HK-2 (cell line): ENCODE data around the gene CDK8.

Source experiments
- DNase-seq: peaks from one replicate; pipeline ENCODE4 v3.0.0-alpha.2; 2018; ENCODE audit not compliant: unreplicated experiment

CDK8 gene

DNA sequence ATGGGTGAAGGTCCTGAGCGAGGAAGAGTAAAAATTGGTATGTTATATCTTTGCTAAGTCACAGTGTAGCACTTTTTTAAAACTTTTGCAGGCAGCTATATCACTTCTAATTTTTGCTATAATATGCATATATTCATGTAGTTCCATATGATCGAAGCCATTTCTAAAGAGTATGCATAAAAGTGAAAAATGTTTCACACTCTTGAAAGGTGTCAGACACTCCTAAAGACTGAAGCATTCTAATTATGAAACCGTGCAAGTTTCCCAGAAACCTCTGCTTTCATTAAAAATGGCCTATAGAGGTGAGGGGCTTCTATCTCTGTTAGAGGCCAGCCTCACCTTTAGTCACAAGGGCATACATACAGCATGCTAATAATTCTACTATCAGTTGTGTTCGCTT, 128.9 kb downstream of the CDK8 start:
- no peak for DNase-seq

DNA sequence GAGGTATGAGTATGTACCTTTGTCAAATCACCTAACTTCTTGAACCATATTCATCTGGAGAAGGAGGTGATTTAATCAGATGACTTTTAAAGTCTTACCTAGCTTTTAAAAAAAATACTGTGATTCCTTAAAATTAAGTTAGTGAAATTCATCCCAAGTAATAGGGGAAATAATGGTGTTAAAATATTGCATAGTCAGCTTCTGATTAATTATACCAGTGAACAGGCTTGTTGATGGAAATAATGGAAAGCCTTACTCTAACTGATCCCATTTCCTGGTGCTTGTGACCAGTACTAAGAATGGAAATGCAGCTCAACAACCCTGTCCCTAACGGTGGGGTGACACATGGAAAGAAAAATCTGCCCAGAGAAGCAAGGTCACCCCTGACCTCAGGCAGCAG, 130.7 kb downstream of the CDK8 start:
- DNase-seq = no peak

DNA sequence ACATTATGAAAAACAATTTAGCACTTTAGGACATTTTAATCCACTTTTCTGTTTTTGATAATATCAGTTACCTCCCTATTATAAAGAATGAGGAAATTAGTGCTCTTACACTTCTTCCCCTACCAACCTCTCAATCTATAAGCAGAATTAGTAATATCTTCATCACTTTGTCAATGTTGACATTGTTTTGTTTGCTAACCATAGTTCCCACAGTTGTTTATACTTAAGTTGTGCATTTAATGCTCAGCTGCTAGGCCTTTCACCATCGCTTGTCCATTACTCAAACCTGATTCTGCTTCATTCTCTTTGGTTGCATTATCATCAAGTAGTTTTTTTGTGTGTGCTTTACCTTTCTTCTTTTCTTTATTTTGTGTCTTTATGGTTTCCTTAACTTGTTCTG, 132.1 kb downstream of the CDK8 start:
- no peak for DNase-seq

DNA sequence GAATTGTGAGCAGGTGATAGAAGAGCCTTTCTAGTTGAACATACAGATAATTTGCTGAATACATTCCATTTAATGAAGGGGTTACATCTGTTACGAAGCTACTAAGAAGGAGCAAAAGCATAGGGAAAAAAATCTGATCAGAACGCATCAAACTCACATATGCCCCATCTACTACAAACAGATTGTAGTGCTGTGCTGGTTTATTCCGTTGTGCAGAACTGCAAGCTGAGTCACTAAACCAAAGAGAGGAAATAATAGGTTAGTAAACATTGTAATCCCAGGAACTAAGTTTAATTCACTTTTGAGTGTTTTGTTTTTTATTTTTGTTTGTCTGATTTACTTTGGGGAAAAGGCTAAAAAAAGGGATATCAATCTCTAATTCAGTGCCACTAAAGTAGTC, 136.3 kb downstream of the CDK8 start:
- DNase-seq = no peak

DNA sequence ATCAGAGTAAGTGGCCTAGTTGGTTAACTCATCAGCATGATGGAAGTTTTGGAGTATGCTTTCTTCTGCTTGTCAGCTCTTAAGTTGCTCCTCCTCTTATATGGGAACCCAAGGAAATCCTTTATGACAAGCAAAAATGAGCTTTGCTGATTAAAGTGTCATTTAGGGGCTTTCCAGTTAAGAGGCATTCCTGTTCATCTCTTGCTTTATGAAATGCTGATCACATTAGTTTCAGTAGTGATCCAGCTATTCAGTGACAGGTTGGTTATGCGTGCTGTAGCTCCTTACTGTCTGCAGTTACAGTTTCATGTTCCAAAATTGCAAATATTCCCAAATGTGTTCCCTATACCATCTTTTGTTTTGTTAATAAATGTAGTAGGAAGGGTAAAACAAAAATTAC, 146.6 kb downstream of the CDK8 start:
- DNase-seq = no peak

DNA sequence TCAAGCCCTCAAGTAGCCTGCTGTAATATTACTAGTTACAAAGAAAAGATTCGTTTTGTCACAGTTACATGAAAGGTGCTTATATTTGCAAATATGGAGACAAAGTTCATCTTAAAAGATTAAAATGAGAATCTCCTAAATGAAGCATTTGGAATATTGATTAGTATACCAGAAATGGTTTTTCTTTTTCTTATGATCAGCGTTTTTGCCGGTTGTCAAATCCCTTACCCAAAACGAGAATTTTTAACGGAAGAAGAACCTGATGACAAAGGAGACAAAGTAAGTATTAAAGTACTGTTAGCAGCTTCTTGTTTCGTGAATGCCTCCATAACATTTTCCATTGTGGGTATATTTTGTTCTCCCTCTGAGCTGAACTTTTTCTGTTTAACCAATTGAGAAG, 147.1 kb downstream of the CDK8 start:
- DNase-seq = no peak

DNA sequence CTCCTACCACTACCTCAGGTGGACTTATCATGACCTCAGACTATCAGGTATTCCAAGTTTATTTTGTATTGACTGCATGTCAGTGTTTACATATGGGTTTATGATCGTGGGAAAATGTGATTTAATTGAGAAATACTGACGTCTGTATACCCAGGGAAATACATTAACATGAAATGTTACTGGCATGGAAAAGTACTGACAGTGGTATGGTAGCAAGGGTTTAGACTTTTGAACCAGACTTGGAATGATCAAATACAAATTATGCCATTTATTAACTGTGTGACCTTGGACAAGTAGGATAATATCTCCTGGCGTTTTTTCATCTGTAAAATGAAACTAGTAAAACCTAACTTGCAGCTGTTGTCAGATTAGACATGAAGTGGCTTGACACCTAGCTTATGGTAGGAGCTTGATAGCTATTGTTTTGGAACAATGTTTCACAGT, 147.7 kb downstream of the CDK8 start:
- no peak for DNase-seq

DNA sequence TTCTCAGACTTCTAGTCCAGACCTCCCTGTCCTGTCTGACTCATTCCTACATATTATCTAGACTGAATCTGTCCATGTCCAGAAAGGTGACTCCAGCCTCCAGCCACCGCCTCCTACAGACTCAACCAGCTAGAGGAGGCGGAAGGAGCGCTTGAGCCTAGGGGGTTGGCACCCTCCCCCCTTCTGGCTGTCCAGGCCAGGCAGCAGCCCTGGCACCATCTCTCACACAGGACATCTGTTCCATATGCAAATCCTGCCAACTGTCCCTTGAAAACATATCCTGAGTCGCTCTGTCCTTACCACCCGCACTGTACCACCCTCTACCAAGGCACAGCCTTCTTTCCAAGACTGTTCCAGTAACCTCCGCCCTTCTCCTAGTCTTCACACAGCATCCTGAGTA, 152.9 kb downstream of the CDK8 start:
- DNase-seq = no peak

DNA sequence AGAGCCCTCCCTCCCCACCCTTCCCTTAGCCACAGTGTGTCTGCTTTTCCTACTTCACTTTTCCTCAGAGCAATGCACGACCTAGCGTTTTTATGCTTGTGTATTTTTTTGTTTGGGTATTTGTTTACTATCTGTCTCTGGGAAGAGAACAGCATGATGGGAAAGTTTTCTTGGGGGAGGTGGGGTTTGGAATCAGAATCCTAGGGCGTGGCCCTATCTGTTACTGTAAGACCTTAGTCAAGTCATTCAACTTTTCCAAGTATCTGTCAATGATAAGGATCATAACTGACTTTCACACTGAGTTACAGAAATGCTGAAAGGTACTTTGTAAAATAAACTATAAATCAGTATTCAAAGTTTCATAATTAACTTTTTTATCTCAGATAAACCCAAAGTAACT, 157.3 kb downstream of the CDK8 start:
- no peak for DNase-seq

DNA sequence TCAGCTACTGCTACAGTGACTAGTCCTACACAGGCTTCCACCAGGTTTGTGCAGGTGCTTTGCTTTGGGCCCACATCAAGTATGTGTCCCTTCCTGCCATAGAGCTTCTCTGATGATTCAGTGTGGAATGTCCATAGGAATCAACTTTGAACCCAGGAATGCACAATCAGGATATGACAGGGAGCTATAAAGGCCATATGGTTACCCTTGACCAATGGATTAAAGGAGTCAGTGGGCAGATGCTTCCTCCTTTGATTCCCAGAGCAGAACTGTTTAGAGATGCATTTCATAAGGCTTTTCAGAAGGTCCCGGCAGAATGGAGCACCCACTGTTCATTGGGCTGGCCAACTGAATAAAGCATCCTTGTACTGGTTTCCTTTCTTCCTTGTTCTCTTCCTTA, 158.3 kb downstream of the CDK8 start:
- no peak for DNase-seq

DNA sequence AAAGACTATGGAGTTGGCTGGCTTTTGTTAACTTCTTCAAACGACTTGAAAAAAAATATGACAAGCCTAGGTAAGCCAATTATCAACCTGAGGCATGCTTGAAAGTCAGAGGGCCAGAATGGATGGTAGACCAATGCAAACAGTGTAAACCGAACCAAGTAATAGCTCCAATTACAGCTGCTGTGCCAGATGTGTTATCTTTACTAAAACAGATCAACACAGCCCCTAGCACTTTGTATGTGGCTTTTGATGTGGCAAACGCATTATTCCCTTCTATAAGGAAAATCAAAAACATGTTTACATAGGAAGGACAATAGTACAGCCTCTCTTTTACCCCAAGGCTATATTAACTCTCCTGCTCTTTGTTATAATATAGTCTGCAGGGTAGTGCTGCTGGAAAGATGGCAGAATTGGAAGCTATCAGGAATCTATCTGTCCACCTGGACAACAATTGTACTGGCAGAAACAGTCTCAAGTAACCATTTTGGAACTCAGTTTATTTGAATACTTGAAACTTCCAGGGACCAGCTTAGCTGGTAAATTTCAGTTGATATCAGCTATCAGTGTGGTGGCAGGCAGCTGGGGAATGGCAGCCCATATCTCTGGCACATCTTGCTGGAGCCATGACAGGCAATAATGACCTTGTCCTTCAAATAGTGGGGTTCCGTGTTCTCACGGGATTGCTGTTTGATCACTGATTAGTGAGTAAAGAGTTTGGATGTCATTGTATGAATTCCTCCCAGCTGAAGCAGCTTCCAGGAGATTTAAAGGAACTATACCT, 159.2 kb downstream of the CDK8 start:
- DNase-seq = no peak

DNA sequence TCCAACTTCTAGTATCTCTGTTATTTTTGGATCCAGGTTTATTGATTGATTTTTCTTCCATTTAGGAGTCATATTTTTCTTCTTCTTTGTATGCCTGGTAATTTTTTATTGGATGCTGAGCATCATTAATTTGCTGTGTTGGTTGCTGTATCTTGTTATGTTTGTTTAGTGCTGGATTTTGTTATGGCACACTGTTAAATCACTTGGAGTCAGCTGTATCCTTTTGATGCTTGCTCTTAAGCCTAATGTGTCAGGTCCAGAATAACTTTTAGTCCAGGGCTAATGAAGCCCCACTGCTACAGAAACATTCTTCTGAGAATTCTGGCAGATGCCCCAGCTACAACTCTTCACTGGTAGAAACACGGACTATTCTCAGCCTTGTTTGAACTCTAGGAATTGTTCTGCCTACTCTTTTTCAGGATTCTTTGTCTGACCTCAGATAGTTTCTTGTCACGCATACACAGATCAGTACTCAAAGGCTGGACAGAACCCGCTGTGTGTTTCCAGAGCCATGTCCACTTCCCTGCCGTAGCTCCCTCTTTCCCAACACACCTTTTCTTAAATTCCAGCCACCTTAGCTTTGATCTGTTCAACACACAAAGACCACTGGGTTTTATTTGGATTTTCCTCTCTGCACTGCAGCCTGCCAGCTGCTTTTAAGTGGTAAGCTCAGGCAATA, 166.5 kb downstream of the CDK8 start:
- no peak for DNase-seq

DNA sequence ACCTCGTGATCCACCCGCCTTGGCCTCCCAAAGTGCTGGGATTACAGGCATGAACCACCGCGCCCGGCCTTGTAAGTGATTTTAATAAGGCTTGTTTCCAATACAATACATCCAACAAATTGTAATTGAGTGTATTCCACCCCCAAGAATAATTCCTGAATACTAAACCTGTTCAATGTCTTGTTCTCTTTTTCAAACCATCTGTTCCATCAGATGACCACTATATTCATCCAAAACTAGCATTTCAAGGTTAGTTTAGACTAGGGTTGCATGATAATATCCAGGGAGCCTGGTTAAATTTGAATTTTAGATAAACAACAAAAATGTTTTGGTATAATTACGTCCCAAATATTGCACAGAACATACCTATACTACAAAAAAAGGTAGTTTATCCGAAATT, 168.1 kb downstream of the CDK8 start:
- DNase-seq = no peak

DNA sequence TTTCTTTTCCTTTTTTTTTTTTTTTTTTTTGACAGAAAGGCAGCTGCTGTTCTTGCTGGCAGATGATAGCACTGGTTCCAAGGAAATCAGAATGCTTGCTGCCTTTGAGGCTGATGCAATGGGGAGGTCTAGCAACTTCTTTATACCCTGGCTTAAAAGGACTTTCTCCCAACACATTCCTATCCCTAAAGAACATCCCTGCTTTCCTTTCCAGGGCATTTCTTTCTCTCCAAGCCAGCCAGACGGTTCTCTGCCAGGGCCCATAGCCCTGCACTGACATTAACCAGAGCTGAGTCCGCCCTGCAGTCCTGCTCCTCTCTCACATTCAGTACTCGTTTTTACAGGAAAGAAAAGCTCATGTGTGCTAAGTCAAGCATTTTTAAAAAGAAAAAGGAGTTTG, 169.7 kb downstream of the CDK8 start:
- DNase-seq = no peak

DNA sequence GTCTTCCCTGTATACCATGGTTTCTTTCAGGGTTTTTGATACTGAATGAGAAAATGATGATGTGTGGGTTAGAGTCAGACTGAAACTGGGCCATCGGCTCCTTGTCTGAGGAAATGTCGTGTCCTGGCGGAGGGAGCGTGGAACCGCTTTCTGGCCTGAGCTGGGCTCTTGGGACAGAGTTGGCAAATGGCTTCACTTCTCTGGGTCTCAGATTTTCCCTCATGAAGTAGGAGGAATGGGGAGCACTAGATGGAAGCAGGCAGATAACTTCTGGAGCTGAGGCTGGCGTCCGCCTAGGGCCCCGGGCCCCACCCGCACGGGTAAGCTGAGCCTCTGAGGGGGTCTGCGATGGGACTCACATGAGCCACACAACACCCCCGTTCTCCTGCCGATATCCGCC, 170.3 kb downstream of the CDK8 start:
- DNase-seq = no peak

DNA sequence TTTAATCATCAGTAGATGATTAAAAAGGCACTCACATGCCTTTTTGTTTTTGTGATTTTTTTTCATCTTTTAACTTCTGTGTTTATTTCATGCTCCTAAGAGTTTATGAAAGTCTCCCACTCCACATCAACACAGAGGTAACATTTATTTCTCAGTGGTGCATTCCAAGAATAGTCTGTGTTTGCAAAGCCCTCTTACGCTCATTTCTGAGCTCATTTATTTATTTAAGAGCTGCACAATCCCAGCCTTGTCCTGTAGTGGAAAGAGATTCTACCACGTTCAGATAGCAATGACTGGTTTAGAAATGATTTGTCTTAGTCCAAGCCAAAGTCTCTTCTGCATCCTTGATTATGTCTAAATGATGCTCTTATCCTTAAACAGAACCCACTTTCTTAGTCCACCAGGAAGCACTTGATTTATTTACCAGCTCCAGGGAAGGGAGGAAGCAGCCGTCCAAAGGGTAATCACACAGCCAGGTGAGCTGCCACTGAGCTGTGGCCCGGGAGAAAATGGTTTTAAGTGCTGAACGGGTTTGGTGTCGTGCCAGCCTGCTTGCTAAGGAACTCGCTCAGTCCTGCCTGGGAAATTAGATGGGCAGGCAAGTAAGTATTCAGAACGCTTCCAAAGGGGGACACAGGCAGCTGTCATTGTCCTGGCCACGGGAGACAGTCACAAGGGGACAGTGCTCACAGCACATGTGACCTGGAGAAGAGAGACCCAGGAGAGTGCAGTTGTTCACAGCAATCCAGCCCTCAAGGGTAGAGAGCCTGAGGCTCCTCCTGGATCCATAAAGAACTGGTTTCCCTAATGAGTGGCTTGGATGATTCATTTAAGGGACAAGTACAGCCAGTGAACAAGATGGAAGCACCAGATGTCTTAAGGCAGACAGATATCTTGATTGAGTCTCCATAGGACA, 171.8 kb downstream of the CDK8 start:
- no peak for DNase-seq

DNA sequence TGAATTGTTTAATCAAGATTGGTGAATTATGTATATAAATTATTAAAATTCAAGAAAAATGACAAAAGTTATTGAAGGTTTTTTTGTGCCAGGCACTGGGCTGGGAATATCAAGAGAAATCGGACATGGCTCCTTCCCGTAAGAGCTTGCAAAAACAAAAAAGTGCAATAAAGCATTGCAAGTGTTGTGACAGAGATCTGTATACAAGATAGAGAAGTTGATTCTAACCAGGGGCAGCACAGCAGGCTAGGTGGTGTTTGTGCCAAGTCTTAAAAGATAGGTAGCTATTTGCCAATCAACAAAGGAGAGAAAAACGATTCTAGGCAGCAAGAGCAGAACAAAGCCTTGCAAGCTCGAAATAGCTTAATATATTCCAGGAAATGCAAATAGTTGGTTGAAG, 179.8 kb downstream of the CDK8 start:
- DNase-seq = no peak

DNA sequence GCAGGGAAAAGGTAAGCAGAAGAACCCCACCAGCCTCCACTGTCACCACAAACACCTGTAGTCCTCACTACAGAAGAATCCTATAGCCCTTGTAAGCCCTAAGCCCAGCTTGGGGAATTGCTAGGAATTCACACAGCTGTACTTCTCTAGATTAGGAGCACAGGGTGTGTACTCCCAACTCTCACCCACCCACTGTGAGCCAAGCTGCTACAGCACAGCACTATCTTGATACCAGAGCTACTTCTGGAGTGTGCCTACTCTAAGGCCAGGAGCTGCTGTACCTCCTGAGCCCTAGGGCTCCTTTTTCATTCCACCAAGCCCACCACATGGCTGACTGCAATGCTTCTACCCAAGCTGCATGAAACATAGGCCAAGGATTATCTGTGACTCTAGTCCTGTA, 181.2 kb downstream of the CDK8 start:
- no peak for DNase-seq

DNA sequence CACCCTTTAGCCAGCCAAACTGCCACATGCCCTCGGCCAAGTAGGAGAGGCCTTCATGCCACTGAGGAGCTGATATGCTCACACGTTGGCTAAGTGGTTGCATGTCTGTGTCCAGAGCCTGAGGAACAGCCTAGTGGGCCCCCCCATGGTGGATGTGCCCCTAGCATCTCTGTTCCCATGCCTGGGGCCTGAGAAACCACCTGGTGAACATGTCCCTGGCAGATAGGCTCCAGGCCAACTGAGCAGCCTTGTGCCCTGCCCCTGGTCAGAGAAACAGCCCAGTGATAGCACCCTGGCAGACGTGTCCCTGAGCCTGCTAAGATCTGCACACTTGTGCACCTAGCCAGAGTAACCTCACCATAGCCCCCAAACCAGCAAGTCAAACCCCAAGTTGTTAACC, 181.7 kb downstream of the CDK8 start:
- DNase-seq = no peak

DNA sequence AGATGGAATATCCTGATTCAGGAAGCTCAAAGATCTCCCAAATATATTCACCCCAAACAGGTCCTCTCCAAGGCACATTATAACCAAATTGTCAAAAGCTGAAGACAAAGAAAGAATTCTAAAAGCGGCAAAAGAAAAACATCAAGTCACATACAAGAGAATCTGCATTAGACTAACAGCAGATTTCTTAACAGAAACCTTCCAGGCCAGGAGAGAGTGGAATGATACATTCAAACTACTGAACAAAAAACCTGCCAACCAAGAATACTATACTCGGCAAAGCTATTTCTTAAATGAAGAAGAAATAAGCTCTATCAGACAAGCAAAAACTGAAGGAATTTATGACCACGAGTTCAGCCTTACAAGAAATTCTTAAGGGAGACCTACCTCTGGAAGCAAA, 183.0 kb downstream of the CDK8 start:
- no peak for DNase-seq

DNA sequence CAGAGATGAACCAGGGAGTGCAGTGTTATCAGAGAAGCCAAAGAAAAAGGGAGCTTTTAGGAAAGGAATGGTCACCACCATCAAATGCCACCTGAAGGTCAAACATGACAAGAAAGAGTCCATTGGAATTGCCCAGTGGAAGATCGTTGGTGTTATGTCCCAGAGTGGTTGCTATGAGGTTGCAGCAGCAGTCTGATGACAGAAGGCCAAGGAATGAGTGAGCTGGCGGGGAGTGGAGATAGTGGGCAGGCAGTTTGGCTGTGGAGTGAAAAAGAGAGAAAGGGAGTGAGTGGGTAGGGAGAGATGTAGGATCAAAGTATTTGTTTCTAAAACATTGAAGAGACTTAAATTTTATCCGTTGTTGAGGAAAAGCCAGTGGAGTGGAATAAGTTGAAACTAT, 186.2 kb downstream of the CDK8 start:
- DNase-seq = no peak

DNA sequence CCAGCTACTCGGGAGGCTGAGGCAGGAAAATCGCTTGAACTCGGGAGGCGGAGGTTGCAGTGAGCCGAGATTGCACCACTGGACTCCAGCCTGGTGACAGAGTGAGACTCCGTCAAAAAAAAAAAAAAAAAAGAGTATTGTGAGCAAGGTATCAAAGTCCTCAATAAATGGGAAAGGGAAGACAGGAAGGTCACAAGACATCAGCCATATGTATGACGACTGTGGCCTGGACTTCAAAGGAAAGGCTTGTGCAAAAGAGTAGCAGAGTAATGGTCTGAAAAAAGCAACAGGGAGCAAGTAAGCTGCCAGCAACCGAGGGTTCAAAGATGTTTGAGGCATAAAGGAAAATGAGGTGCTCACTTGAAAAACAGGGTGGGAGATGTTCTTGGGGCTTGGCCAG, 187.5 kb downstream of the CDK8 start:
- no peak for DNase-seq

DNA sequence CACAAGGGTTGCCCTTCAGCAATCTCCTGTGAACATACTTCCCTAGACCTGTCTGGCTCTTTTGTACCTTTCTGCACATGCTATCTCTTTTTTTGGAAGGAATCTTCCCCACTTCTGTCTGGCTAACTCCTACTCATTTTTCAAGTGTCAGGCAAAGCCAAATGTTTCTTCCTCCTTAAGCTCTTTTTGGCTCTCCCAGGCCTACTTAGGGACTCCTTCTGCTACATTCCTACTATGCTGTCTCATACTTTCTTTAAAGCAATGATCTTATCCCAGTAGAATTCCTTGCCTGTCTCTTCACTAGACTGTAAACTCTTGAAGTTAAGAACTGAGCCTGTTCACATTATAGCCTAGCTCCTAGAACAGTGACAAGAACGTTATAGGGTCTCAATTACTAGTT, 188.6 kb downstream of the CDK8 start:
- no peak for DNase-seq
